K562 (cell line): Measurements from ENCODE around the gene AFF3.

Source experiments
- CHD4 ChIP-seq: fragments of 200-600 bp; sonication (generic); IDR thresholded peaks from 3 replicates; pipeline ENCODE4 v1.6.1; 2012; ENCODE audit warnings: low read depth, mild to moderate bottlenecking, mixed read lengths, low read length, inconsistent platforms; ENCODE audit not compliant: insufficient read depth, insufficient replicate concordance, poor library complexity, severe bottlenecking
- RNF2 ChIP-seq: sonication (generic); IDR thresholded peaks from 2 replicates; pipeline ENCODE4 v1.6.1; 2016
- TCF15 ChIP-seq: fragments of 250-450 bp; sonication (Bioruptor Pico); IDR thresholded peaks from 2 replicates; pipeline ENCODE4 v1.8.0; 2022; ENCODE audit warnings: moderate library complexity, mild to moderate bottlenecking, inconsistent platforms
- TCF7L2 ChIP-seq: fragments of 150-350 bp; IDR thresholded peaks from 2 replicates; pipeline ENCODE4 v1.6.1; 2016; ENCODE audit warnings: low read depth, mild to moderate bottlenecking, low read length, moderate library complexity
- ZFX ChIP-seq: sonication (generic); formaldehyde crosslinking; IDR thresholded peaks from 2 replicates; pipeline ENCODE4 v1.8.0; 2022; ENCODE audit warnings: mild to moderate bottlenecking, missing genetic modification reagents, moderate library complexity
- ZNF24 ChIP-seq: fragments of 450-650 bp; IDR thresholded peaks from 2 replicates; pipeline ENCODE4 v1.6.1; 2016
- ZNF589 ChIP-seq: fragments of 200-800 bp; sonication (Bioruptor generic); IDR thresholded peaks from 2 replicates; pipeline ENCODE4 v1.6.1; 2016; ENCODE audit warnings: low read depth, missing genetic modification characterization, missing compliant biosample characterization
- TF ChIP-seq, protein P1 (sequence below), 3 experiments: IDR thresholded peaks in 2 of 3; conservative IDR thresholded peaks in 1 of 3; 2 replicates each; pipeline ENCODE4 v1.5.1; 2011 to 2012; ENCODE audit warnings: low read length in 3 of 3, mild to moderate bottlenecking in 3 of 3, control low read depth in 2 of 3, improper control_type of control experiment in 1 of 3, inconsistent platforms in 1 of 3, low read depth in 1 of 3, mixed read lengths in 1 of 3, moderate library complexity in 1 of 3; ENCODE audit not compliant: insufficient read depth in 2 of 3

GRCh38 chr2:99846462-99847107 lies 295.8 kb downstream of the AFF3 start:
- TF ChIP-seq TCF7L2 = no peak
- TF ChIP-seq, protein P1, sequence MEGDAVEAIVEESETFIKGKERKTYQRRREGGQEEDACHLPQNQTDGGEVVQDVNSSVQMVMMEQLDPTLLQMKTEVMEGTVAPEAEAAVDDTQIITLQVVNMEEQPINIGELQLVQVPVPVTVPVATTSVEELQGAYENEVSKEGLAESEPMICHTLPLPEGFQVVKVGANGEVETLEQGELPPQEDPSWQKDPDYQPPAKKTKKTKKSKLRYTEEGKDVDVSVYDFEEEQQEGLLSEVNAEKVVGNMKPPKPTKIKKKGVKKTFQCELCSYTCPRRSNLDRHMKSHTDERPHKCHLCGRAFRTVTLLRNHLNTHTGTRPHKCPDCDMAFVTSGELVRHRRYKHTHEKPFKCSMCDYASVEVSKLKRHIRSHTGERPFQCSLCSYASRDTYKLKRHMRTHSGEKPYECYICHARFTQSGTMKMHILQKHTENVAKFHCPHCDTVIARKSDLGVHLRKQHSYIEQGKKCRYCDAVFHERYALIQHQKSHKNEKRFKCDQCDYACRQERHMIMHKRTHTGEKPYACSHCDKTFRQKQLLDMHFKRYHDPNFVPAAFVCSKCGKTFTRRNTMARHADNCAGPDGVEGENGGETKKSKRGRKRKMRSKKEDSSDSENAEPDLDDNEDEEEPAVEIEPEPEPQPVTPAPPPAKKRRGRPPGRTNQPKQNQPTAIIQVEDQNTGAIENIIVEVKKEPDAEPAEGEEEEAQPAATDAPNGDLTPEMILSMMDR (IDR thresholded peaks at IDR 0.05 in 2 of 3, conservative IDR thresholded peaks at IDR 0.05 in 1 of 3; ENCODE audit: insufficient read depth in 2 of 3, low read depth in 1 of 3, low read length in 3 of 3) = no peak
- no peak for TF ChIP-seq RNF2
- no peak for TF ChIP-seq CHD4
- no peak for TF ChIP-seq ZFX
- TF ChIP-seq ZNF589 (CRISPR knock-in tag) = no peak
- no peak for TF ChIP-seq TCF15 (CRISPR knock-in tag)
- no peak for TF ChIP-seq ZNF24
